ENCODE measurements around the gene GSTP1.

DNA sequence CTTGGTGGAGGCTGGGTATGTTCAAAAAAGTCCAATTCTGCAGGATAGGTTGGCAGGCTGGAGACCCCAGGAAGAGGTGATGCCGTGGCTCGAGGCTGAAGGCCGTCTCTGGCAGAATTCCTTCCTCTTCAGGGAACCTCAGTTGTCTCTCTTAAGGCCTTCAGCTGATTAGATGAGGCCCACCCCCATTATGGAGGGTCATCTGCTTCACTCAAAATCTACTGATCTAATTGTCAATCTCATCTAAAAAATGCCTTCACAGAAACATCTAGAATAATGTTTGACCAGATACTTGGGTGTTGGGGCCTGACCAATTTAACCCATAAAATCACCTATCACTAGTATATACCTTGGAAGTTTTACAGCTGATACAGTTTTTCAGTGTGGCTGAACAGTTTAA, 27.4 kb upstream of the GSTP1 start:
- TF ChIP-seq CTCF (IDR thresholded peaks at IDR 0.05): no peak
- TF ChIP-seq POLR2A (IDR thresholded peaks at IDR 0.05): no peak
